ENCODE measurements around the gene TBC1D9.

DNA sequence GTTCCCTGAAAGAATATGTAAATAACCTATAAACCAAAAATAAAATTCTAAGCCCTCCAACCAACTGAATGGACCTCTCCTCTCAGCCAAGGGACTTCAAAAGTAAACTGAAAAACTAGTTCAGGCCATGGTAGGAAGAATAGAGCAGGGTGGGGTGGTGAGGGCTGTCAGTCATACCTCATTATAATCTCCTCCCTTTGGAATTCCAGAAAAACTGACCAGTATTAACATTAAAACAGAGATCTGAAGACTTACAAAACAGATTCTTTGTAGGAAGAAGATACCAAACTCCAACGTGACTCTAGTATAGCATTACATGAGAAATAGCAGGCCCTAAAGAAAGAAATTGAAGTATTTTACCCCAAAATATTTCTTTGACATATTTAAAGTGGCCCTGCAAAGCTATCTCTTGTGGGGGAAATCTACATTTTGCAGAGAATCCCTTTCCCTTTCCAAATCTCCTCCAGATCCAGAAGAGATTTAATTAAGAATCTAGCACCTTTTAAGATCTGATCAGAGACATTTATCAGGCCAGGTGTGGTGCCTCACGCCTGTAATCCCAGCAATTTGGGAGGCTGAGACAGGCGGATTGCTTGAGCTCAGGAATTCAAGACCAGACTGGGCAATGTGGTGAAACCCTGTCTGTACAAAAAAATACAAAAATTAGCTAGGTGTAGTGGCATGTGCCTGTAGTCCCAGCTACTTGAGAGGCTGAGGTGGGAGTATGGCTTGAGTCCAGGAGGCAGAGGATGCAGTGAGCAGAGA lies 15.1 kb downstream of the TBC1D9 start:
- TF ChIP-seq, protein P1, sequence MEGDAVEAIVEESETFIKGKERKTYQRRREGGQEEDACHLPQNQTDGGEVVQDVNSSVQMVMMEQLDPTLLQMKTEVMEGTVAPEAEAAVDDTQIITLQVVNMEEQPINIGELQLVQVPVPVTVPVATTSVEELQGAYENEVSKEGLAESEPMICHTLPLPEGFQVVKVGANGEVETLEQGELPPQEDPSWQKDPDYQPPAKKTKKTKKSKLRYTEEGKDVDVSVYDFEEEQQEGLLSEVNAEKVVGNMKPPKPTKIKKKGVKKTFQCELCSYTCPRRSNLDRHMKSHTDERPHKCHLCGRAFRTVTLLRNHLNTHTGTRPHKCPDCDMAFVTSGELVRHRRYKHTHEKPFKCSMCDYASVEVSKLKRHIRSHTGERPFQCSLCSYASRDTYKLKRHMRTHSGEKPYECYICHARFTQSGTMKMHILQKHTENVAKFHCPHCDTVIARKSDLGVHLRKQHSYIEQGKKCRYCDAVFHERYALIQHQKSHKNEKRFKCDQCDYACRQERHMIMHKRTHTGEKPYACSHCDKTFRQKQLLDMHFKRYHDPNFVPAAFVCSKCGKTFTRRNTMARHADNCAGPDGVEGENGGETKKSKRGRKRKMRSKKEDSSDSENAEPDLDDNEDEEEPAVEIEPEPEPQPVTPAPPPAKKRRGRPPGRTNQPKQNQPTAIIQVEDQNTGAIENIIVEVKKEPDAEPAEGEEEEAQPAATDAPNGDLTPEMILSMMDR (conservative IDR thresholded peaks at IDR 0.05), result no peak
- no peak for TF ChIP-seq EZH2 (IDR thresholded peaks at IDR 0.05; ENCODE audit: low read depth)

Measured in PC-9 (cell line).